GM12873 (cell line): ENCODE data around the gene FILIP1L.

Source experiments
- TF ChIP-seq, protein P1 (sequence below): IDR thresholded peaks from 2 replicates; pipeline ENCODE4 v1.5.1; 2012; ENCODE audit warnings: low read depth, mild to moderate bottlenecking, moderate library complexity, low read length, control low read depth; ENCODE audit not compliant: insufficient read depth; ENCODE audit errors: missing control alignments

The FILIP1L gene

GRCh38 chr3:100033184-100033583, 81.1 kb downstream of the FILIP1L start:
- TF ChIP-seq, protein P1, sequence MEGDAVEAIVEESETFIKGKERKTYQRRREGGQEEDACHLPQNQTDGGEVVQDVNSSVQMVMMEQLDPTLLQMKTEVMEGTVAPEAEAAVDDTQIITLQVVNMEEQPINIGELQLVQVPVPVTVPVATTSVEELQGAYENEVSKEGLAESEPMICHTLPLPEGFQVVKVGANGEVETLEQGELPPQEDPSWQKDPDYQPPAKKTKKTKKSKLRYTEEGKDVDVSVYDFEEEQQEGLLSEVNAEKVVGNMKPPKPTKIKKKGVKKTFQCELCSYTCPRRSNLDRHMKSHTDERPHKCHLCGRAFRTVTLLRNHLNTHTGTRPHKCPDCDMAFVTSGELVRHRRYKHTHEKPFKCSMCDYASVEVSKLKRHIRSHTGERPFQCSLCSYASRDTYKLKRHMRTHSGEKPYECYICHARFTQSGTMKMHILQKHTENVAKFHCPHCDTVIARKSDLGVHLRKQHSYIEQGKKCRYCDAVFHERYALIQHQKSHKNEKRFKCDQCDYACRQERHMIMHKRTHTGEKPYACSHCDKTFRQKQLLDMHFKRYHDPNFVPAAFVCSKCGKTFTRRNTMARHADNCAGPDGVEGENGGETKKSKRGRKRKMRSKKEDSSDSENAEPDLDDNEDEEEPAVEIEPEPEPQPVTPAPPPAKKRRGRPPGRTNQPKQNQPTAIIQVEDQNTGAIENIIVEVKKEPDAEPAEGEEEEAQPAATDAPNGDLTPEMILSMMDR: no peak

- TF ChIP-seq, protein P1: no peak
These were observed 82.1 kb downstream of the FILIP1L start for GRCh38 chr3:100032243-100032642.

GRCh38 chr3:100030914-100031425, 83.3 kb downstream of the FILIP1L start:
- TF ChIP-seq, protein P1: no peak

DNA sequence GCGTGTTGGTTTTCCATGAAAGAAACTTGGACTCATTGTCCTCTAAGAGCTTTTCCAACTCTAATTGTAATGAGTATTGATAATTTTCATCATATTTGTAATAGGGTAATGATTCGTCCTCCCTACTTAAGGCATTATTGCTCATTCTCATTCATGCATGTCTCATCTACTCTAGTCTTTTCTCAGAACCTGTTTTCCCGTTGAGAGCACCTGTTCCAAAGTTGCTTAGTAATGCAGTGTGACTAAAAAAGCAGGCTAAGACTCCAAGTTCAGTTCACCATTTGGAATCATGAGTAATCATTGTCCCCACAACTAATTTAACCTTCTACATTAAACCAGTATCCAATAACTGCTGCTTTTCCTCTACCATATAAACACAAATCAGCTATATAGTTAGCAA, 84.0 kb downstream of the FILIP1L start:
- TF ChIP-seq, protein P1: no peak

GRCh38 chr3:100029689-100030088, 84.6 kb downstream of the FILIP1L start:
- TF ChIP-seq, protein P1: no peak

DNA sequence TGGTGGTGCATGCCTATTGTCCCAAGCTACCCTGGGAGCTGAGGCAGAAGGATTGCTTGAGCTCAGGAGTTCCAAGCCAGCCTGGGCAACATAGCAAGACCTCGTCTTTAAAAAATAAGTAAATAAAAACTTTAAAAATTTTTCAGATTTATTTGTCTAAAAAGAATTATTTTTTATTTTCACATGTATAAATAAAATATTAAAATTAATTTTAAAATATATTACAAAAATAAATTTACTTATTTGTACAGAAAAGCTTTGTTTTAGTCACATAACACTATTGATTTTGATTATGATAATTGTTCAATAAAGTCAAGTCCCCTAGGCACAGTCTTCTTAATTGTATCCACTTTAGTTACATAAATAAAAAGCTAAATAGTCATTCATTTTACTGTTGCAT, 85.2 kb downstream of the FILIP1L start:
- TF ChIP-seq, protein P1: no peak

DNA sequence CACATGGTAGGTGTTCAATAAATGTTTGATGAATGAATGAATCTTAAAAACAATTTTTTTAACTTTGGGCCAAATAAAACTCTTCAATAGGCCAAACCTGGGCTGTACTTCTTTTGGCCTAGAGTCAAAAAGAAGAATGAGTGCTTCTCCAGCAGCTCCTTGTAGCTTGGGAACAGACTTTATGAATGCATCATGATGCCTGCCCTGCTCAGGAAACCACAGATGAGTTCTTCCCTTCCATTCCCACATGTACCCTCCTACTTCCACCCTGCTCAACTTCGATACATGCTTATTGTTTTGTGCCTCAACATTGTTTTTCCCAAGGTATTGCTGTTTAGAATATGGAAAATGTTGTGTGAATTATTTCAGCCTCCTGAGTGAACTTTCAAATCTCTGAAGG, 87.0 kb downstream of the FILIP1L start:
- TF ChIP-seq, protein P1: no peak
